ENCODE results near the gene KRT77.
"Not testable (repeated sequence)": the region's sequence is repeated elsewhere in the genome, so short reads cannot be mapped to it uniquely, and the experiment has no call there.

Gene KRT77

DNA sequence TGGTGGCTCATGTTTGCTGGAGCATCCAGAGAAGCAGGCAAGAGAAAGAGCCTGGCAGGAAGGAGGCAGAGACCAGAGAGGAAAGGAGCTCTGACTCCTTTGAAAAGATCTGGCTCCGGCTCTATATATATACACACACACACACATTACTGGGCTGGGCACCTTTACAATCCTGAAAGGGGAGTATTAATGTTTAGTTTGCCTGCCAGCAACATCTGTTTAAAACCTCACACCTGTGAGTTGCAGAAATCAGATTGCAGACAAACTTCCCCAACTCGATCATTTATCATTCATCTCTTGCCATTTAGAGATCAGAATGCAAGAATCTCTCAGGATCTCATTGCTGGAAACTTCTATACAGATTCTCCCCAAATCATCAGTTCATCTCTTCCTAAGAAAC is at the start of gene KRT77:
TSS of gene KRT77 (minus strand) at position 101 of the 400 bp plus-strand sequence. CDS start at position 11, 90 bp downstream.
- no peak for ATAC-seq
- TF ChIP-seq ZNF565 (CRISPR knock-in tag; conservative IDR thresholded peaks at IDR 0.05; ENCODE audit: low read depth): no peak
- TF ChIP-seq, protein P1, sequence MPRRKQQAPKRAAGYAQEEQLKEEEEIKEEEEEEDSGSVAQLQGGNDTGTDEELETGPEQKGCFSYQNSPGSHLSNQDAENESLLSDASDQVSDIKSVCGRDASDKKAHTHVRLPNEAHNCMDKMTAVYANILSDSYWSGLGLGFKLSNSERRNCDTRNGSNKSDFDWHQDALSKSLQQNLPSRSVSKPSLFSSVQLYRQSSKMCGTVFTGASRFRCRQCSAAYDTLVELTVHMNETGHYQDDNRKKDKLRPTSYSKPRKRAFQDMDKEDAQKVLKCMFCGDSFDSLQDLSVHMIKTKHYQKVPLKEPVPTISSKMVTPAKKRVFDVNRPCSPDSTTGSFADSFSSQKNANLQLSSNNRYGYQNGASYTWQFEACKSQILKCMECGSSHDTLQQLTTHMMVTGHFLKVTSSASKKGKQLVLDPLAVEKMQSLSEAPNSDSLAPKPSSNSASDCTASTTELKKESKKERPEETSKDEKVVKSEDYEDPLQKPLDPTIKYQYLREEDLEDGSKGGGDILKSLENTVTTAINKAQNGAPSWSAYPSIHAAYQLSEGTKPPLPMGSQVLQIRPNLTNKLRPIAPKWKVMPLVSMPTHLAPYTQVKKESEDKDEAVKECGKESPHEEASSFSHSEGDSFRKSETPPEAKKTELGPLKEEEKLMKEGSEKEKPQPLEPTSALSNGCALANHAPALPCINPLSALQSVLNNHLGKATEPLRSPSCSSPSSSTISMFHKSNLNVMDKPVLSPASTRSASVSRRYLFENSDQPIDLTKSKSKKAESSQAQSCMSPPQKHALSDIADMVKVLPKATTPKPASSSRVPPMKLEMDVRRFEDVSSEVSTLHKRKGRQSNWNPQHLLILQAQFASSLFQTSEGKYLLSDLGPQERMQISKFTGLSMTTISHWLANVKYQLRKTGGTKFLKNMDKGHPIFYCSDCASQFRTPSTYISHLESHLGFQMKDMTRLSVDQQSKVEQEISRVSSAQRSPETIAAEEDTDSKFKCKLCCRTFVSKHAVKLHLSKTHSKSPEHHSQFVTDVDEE (CRISPR knock-in tag; IDR thresholded peaks at IDR 0.05): no peak
- no peak for TF ChIP-seq ZFP30 (CRISPR knock-in tag; IDR thresholded peaks at IDR 0.05)

DNA sequence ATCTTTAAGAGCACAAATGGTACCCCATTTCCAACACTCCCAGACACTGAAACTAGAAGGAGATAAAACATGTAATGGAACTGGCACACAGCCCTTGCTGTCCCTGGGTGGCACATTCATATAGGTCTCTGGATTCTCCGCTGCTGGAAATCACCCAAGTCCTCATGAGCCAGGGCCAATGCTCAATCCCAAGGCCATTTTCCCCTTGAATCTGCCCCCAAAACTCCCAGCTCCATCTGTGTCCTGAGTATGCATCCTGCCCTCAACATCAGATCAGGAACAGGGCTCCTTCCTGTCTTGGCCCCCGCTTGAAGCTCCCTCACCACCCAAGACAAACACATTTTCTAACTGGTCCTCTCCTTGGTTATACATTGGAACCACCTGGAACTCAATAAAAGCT is 49.2 kb upstream of the KRT77 start:
- TF ChIP-seq, protein P2, sequence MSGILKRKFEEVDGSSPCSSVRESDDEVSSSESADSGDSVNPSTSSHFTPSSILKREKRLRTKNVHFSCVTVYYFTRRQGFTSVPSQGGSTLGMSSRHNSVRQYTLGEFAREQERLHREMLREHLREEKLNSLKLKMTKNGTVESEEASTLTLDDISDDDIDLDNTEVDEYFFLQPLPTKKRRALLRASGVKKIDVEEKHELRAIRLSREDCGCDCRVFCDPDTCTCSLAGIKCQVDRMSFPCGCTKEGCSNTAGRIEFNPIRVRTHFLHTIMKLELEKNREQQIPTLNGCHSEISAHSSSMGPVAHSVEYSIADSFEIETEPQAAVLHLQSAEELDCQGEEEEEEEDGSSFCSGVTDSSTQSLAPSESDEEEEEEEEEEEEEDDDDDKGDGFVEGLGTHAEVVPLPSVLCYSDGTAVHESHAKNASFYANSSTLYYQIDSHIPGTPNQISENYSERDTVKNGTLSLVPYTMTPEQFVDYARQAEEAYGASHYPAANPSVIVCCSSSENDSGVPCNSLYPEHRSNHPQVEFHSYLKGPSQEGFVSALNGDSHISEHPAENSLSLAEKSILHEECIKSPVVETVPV (CRISPR knock-in tag; IDR thresholded peaks at IDR 0.05): no peak
- TF ChIP-seq, protein P1 (CRISPR knock-in tag; IDR thresholded peaks at IDR 0.05): no peak
- TF ChIP-seq CSDC2 (CRISPR knock-in tag; IDR thresholded peaks at IDR 0.05) (no peak), OSR1 (CRISPR knock-in tag; IDR thresholded peaks at IDR 0.05) (no peak), ARNTL (CRISPR knock-in tag; IDR thresholded peaks at IDR 0.05; ENCODE audit: borderline replicate concordance, low read depth) (no peak), SNAI2 (CRISPR knock-in tag; IDR thresholded peaks at IDR 0.05) (no peak), ZFP3 (CRISPR knock-in tag; IDR thresholded peaks at IDR 0.05) (no peak), PPARA (CRISPR knock-in tag; IDR thresholded peaks at IDR 0.05; ENCODE audit: borderline replicate concordance) (no peak), GLIS3 (CRISPR knock-in tag; IDR thresholded peaks at IDR 0.05) (no peak), RARB (CRISPR knock-in tag; IDR thresholded peaks at IDR 0.05) (no peak), ZNF8 (CRISPR knock-in tag; IDR thresholded peaks at IDR 0.05) (no peak)
- TF ChIP-seq, protein P3, sequence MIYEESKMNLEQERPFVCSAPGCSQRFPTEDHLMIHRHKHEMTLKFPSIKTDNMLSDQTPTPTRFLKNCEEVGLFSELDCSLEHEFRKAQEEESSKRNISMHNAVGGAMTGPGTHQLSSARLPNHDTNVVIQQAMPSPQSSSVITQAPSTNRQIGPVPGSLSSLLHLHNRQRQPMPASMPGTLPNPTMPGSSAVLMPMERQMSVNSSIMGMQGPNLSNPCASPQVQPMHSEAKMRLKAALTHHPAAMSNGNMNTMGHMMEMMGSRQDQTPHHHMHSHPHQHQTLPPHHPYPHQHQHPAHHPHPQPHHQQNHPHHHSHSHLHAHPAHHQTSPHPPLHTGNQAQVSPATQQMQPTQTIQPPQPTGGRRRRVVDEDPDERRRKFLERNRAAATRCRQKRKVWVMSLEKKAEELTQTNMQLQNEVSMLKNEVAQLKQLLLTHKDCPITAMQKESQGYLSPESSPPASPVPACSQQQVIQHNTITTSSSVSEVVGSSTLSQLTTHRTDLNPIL (CRISPR knock-in tag; IDR thresholded peaks at IDR 0.05; ENCODE audit: low read depth): no peak
- ATAC-seq: no peak

DNA sequence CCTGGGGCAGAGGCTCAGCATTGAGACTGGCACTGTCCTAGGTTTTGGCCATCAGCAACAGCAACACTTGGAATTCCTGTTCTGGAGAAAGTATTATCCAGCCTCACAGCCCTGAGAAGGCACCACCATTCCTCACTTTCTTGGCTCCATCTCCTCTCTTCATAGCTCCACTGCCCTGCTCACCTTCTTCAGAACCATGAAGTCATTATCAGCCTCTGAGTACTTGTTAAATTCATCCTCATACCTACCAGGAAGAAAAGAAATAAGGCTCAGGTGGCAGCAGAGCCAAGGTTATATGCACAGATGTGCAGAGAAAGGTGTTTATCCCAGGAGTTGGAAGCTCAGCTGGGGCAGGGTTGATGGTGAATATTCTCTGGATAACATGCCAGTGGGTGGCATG is 48.5 kb upstream of the KRT77 start:
- no peak for TF ChIP-seq TCF4 (CRISPR knock-in tag; IDR thresholded peaks at IDR 0.05; ENCODE audit: borderline replicate concordance)
- no peak for TF ChIP-seq RARB (CRISPR knock-in tag; IDR thresholded peaks at IDR 0.05)
- TF ChIP-seq ISL1 (CRISPR knock-in tag; IDR thresholded peaks at IDR 0.05): no peak
- TF ChIP-seq GLIS3 (CRISPR knock-in tag; IDR thresholded peaks at IDR 0.05): no peak
- no peak for ATAC-seq

DNA sequence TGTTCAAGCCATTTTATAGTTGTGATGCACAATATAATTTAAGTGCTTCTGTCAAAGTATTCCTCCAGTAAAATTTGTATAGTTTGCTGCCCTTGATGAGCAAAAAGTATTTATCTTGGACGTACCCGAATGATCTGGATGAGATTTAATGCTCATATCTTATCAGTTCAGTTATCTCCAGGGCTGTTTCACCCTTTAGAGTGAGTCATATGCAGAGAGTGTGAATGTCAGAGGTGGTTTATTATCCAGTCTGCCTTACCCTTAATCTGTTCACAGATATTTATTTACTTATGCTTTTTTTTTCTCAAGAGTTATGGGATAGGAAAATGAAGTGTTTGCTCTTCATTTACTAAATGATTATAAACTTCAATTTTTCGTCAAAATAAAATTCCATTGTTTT is 47.2 kb upstream of the KRT77 start:
- ATAC-seq: not testable (repeated sequence)
- TF ChIP-seq ZNF8 (CRISPR knock-in tag; IDR thresholded peaks at IDR 0.05): 0 out of 2 replicates have a peak, but pooled peaks have one; percentile 16

DNA sequence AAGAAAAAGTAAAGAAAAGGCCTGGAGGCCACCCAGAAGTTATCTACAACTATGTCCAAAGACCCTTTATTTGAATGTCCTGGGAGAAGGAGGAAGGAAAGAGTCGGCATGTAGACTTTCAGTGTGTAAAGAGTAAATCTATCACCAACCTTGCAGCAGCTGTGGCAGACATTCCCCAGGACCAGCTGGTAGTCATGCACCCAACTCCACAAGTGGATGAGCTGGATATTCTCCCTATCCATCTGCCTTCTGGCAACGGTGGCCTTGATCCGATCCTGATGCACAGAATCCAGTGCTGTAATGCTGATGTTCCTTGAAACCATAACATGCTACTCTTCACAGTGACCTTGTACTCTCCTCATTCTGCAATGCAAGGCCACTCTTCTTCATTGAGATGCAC is 46.5 kb upstream of the KRT77 start:
- TF ChIP-seq, protein P4, sequence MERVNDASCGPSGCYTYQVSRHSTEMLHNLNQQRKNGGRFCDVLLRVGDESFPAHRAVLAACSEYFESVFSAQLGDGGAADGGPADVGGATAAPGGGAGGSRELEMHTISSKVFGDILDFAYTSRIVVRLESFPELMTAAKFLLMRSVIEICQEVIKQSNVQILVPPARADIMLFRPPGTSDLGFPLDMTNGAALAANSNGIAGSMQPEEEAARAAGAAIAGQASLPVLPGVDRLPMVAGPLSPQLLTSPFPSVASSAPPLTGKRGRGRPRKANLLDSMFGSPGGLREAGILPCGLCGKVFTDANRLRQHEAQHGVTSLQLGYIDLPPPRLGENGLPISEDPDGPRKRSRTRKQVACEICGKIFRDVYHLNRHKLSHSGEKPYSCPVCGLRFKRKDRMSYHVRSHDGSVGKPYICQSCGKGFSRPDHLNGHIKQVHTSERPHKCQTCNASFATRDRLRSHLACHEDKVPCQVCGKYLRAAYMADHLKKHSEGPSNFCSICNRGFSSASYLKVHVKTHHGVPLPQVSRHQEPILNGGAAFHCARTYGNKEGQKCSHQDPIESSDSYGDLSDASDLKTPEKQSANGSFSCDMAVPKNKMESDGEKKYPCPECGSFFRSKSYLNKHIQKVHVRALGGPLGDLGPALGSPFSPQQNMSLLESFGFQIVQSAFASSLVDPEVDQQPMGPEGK (CRISPR knock-in tag; IDR thresholded peaks at IDR 0.05; ENCODE audit: borderline replicate concordance): no peak
- TF ChIP-seq, protein P1 (CRISPR knock-in tag; IDR thresholded peaks at IDR 0.05): no peak
- TF ChIP-seq ZFP3 (CRISPR knock-in tag; IDR thresholded peaks at IDR 0.05): no peak
- TF ChIP-seq ARNTL (CRISPR knock-in tag; IDR thresholded peaks at IDR 0.05; ENCODE audit: borderline replicate concordance, low read depth): no peak
- no peak for TF ChIP-seq ZNF70 (CRISPR knock-in tag; IDR thresholded peaks at IDR 0.05)
- TF ChIP-seq, protein P3 (CRISPR knock-in tag; IDR thresholded peaks at IDR 0.05; ENCODE audit: low read depth): no peak
- no peak for TF ChIP-seq ZNF8 (CRISPR knock-in tag; IDR thresholded peaks at IDR 0.05)
- TF ChIP-seq TCF4 (CRISPR knock-in tag; IDR thresholded peaks at IDR 0.05; ENCODE audit: borderline replicate concordance): no peak
- ATAC-seq: no peak

Data from SK-N-SH treated with all-trans-retinoic acid at 6 μM for 48 hours (cell line).